HL-60 (cell line): ENCODE measurements around the gene CCDC38.
A peak's percentile ranks its signal among the peaks of the same experiment; 100 is the strongest.

Experiments
- DNase-seq, 2 experiments: peaks; one replicate each; pipeline ENCODE4 v3.0.0-alpha.2; 2010 to 2020; ENCODE audit warnings: low read depth in 1 of 2, low spot score in 1 of 2
- H3K27ac ChIP-seq: fragments of 250-450 bp; sonication (Bioruptor Pico); replicated peaks from 2 replicates; pipeline ENCODE4 v1.5.1; 2020; ENCODE audit warnings: mild to moderate bottlenecking, moderate library complexity
- H3K27me3 ChIP-seq: fragments of 250-450 bp; sonication (Bioruptor Pico); 2 replicates; pipeline ENCODE4 v1.5.1; 2021; ENCODE audit warnings: mild to moderate bottlenecking, moderate library complexity; ENCODE audit not compliant: insufficient read depth, poor library complexity, severe bottlenecking
- H3K4me3 ChIP-seq: replicated peaks from 2 replicates; pipeline ENCODE4 v1.5.1; 2011; ENCODE audit warnings: mild to moderate bottlenecking, control low read depth, low read length; ENCODE audit not compliant: insufficient read depth
- GABPA ChIP-seq: IDR thresholded peaks from 2 replicates; pipeline ENCODE4 v1.6.1; 2012; ENCODE audit warnings: low read depth
- POLR2AphosphoS5 ChIP-seq: IDR thresholded peaks from 2 replicates; pipeline ENCODE4 v1.6.1; 2012; ENCODE audit warnings: low read depth
- SPI1 ChIP-seq: IDR thresholded peaks from 2 replicates; pipeline ENCODE4 v1.6.1; 2012; ENCODE audit warnings: low read depth, mild to moderate bottlenecking, borderline replicate concordance
- TF ChIP-seq, protein P1 (sequence below): IDR thresholded peaks from 2 replicates; pipeline ENCODE4 v1.6.1; 2012; ENCODE audit warnings: low read depth; ENCODE audit not compliant: insufficient replicate concordance
- TF ChIP-seq, protein P2 (sequence below): IDR thresholded peaks from one replicate; pipeline ENCODE4 v1.5.1; 2011; ENCODE audit warnings: low read length, control low read depth, inconsistent platforms; ENCODE audit not compliant: insufficient read depth

The CCDC38 gene

DNA sequence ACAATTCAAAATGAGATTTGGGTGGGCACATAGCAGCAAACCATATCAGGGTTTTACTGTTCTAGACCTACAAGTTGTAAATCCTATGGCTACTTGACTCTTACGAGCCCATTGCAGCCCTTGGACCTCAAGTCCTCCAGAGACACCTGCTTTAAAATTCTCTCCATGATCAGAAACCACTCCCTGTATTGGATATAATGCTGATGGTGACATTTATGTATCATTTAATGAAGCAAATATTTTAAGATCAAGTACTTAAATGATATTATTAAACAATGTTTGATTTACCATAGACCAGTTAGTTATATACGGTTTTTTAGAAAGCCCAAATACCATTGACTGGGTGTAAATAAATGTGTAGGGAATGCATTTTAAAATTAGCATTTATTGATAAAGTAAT is 24.9 kb upstream of the CCDC38 start:
- Histone ChIP-seq H3K4me3 (no peak overlapping the region), H3K27me3 (no peaks in the 10 kb centered on the region), H3K27ac (no peak overlapping the region)
- no peak for DNase-seq
- no peak for TF ChIP-seq POLR2AphosphoS5
- TF ChIP-seq, protein P1, sequence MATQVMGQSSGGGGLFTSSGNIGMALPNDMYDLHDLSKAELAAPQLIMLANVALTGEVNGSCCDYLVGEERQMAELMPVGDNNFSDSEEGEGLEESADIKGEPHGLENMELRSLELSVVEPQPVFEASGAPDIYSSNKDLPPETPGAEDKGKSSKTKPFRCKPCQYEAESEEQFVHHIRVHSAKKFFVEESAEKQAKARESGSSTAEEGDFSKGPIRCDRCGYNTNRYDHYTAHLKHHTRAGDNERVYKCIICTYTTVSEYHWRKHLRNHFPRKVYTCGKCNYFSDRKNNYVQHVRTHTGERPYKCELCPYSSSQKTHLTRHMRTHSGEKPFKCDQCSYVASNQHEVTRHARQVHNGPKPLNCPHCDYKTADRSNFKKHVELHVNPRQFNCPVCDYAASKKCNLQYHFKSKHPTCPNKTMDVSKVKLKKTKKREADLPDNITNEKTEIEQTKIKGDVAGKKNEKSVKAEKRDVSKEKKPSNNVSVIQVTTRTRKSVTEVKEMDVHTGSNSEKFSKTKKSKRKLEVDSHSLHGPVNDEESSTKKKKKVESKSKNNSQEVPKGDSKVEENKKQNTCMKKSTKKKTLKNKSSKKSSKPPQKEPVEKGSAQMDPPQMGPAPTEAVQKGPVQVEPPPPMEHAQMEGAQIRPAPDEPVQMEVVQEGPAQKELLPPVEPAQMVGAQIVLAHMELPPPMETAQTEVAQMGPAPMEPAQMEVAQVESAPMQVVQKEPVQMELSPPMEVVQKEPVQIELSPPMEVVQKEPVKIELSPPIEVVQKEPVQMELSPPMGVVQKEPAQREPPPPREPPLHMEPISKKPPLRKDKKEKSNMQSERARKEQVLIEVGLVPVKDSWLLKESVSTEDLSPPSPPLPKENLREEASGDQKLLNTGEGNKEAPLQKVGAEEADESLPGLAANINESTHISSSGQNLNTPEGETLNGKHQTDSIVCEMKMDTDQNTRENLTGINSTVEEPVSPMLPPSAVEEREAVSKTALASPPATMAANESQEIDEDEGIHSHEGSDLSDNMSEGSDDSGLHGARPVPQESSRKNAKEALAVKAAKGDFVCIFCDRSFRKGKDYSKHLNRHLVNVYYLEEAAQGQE, result no peak

DNA sequence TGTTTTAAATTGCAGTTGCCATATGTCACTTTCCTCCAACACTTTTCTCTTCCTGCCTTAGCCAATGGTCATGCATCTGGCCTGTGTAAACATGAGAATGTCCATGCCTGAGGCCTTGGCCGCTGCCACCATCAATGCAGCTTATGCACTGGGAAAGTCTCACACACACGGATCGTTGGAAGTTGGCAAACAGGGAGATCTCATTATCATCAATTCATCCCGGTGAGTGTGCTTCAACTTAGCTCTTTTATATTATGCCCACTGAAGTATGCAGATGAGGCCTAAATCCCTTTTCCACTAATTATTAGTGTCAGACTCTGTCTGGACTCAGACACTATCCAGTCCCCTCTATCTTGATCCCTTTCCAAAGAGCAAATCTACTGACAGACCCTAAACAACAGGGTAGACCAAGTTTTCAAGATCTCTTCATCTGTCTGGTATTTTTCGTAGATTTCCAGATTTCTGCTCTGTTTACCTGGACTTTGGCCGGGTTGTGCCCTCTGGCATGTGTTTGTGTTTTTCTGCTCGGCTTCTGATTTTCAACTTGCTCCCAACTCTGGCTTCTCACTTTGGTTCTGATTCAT is 24.0 kb upstream of the CCDC38 start:
- Histone ChIP-seq H3K27ac (no peak overlapping the region), H3K27me3 (no peaks in the 10 kb centered on the region), H3K4me3 (no peak overlapping the region)
- no peak for DNase-seq
- TF ChIP-seq, protein P2, sequence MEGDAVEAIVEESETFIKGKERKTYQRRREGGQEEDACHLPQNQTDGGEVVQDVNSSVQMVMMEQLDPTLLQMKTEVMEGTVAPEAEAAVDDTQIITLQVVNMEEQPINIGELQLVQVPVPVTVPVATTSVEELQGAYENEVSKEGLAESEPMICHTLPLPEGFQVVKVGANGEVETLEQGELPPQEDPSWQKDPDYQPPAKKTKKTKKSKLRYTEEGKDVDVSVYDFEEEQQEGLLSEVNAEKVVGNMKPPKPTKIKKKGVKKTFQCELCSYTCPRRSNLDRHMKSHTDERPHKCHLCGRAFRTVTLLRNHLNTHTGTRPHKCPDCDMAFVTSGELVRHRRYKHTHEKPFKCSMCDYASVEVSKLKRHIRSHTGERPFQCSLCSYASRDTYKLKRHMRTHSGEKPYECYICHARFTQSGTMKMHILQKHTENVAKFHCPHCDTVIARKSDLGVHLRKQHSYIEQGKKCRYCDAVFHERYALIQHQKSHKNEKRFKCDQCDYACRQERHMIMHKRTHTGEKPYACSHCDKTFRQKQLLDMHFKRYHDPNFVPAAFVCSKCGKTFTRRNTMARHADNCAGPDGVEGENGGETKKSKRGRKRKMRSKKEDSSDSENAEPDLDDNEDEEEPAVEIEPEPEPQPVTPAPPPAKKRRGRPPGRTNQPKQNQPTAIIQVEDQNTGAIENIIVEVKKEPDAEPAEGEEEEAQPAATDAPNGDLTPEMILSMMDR, result no peak
- TF ChIP-seq GABPA (no peak), POLR2AphosphoS5 (no peak), SPI1 (no peak)

DNA sequence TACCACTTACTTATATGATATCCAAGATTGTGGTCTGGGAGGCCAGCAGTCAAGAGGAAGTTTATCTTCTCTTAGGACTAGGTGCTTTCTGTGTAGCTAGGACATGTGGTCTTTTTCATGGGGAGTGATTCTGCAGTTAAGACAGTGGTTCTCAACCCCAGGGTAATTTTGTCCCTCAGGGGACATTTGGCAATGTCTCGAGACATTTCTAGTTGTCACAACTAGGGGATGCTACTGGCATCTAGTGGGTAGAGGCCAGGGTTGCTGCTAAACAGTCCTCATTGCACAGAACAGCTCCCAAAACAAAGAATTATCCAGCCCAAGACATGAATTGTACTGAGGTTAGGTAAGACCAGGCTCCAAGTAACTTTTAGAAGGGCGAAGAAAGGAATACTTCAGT is 20.7 kb upstream of the CCDC38 start:
- Histone ChIP-seq H3K27me3 (no peaks in the 10 kb centered on the region), H3K27ac (no peak overlapping the region), H3K4me3 (no peak overlapping the region)
- peak in 1 of 2 experiments; percentile 48 for DNase-seq
- TF ChIP-seq SPI1, result no peak
- TF ChIP-seq, protein P2, result peak; percentile 40

DNA sequence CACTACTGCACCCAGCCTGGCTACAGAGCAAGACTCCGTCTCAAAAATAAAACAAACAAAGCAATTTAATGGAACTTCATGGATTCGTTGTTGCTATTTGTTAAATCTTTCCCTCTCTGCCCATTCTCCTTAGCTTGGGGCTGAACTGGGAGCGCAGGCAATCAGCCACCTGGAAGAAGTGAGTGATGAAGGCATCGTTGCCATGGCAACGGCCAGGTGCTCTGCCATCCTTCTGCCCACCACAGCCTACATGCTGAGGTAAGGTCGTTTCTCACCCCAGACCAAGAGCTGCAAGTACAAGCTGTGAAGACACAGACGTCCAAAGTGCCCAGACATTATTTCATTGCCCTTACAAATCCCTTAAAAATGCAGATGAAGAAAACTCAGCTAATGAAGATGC is 19.8 kb upstream of the CCDC38 start:
- no peak for DNase-seq
- no peak overlapping the region for H3K4me3 ChIP-seq
- H3K27ac ChIP-seq, result no peak overlapping the region
- H3K27me3 ChIP-seq, result no peaks in the 10 kb centered on the region
- TF ChIP-seq SPI1, result no peak
- TF ChIP-seq POLR2AphosphoS5, result no peak
- no peak for TF ChIP-seq GABPA
- TF ChIP-seq, protein P2, result no peak
- TF ChIP-seq, protein P1, result no peak
